SK-N-SH (cell line): ENCODE data around the gene CLEC2A. TPM values are rescaled to one million over a fixed set of nuclear protein-coding genes. Genes with fewer than 3 reads are reported as not detected.

ENCODE experiments used
- CTCF ChIA-PET: fragments of 300-600, 350-600 bp; formaldehyde crosslinking; extraction: SDS; loops from one replicate; lab custom pipeline; 2021; lab: Yijun Ruan, JAX
- POLR2A ChIA-PET: fragments of 350-600 bp; sonication (Branson Sonifier 250); formaldehyde crosslinking; extraction: SDS; loops from one replicate; lab custom pipeline; 2020; ENCODE audit warnings: antibody characterized with exemption, inconsistent platforms; lab: Yijun Ruan, JAX
- DNase-seq: peaks from one replicate; pipeline ENCODE4 v3.0.0; 2012
- H2AFZ ChIP-seq: fragments of 200-600 bp; sonication (generic); 2 replicates; pipeline ENCODE4 v1.8.1; 2016; ENCODE audit warnings: antibody characterized with exemption, mild to moderate bottlenecking, low read depth
- H3F3A ChIP-seq: fragments of 200-600 bp; sonication (generic); replicated peaks from 2 replicates; pipeline ENCODE3; 2016; ENCODE audit warnings: antibody characterized with exemption, mild to moderate bottlenecking; ENCODE audit not compliant: insufficient read depth
- H3K27ac ChIP-seq, 2 experiments: fragments of 200-500 bp in 1 of 2; fragments of 200-600 bp in 1 of 2; sonication (Bioruptor generic) in 1 of 2; sonication (generic), shearing (Covaris generic) in 1 of 2; 2 replicates each; pipeline versions ENCODE4 v1.5.1 to v1.6.1; 2014 to 2016; ENCODE audit warnings: low read depth in 2 of 2, inconsistent platforms in 1 of 2, low read length in 1 of 2, mild to moderate bottlenecking in 1 of 2, mixed read lengths in 1 of 2
- H3K27me3 ChIP-seq: fragments of 200-600 bp; sonication (generic), shearing (Covaris generic); 2 replicates; pipeline ENCODE4 v1.6.1; 2016; ENCODE audit warnings: mixed run types; ENCODE audit not compliant: insufficient read depth
- H3K36me3 ChIP-seq, 2 experiments: fragments of 200-500 bp in 1 of 2; fragments of 200-600 bp in 1 of 2; sonication (Bioruptor generic) in 1 of 2; sonication (generic) in 1 of 2; replicated peaks in 1 of 2; 2 replicates each; pipeline versions ENCODE3 to v1.5.1; 2014 to 2016; ENCODE audit warnings: low read length in 1 of 2, mild to moderate bottlenecking in 1 of 2; ENCODE audit not compliant: insufficient read depth in 2 of 2, control insufficient read depth in 1 of 2
- H3K4me1 ChIP-seq, 2 experiments: fragments of 200-500 bp in 1 of 2; fragments of 200-600 bp in 1 of 2; sonication (Bioruptor generic) in 1 of 2; sonication (generic), shearing (Covaris generic) in 1 of 2; 2 replicates each; pipeline versions ENCODE4 v1.5.1 to v1.6.1; 2014 to 2016; ENCODE audit warnings: low read depth in 1 of 2, low read length in 1 of 2, mixed run types in 1 of 2; ENCODE audit not compliant: insufficient read depth in 2 of 2, control insufficient read depth in 1 of 2
- H3K4me2 ChIP-seq: fragments of 200-600 bp; sonication (generic), shearing (Covaris generic); 2 replicates; pipeline ENCODE4 v1.6.1; 2017; ENCODE audit warnings: mixed run types
- H3K4me3 ChIP-seq, 2 experiments: fragments of 200-500 bp in 1 of 2; fragments of 200-600 bp in 1 of 2; sonication (Bioruptor generic) in 1 of 2; sonication (generic), shearing (Covaris generic) in 1 of 2; 2 replicates each; pipeline versions ENCODE4 v1.5.1 to v1.8.1; 2014 to 2016; ENCODE audit warnings: low read depth in 2 of 2, inconsistent platforms in 1 of 2, low read length in 1 of 2, mild to moderate bottlenecking in 1 of 2, mixed read lengths in 1 of 2, moderate library complexity in 1 of 2
- H3K79me2 ChIP-seq: fragments of 200-600 bp; sonication (generic); 2 replicates; pipeline ENCODE4 v1.8.1; 2017; ENCODE audit warnings: mild to moderate bottlenecking; ENCODE audit not compliant: insufficient read depth
- H3K9ac ChIP-seq: fragments of 200-600 bp; sonication (generic); 2 replicates; pipeline ENCODE4 v1.6.1; 2017; ENCODE audit warnings: mixed run types
- H3K9me2 ChIP-seq: fragments of 200-600 bp; sonication (generic); 2 replicates; pipeline ENCODE4 v1.6.1; 2017; ENCODE audit warnings: mixed run types
- H3K9me3 ChIP-seq: fragments of 200-600 bp; sonication (generic); 2 replicates; pipeline ENCODE4 v1.6.1; 2017; ENCODE audit warnings: mixed run types, mild to moderate bottlenecking, moderate library complexity
- H4K20me1 ChIP-seq: fragments of 200-600 bp; sonication (generic); 2 replicates; pipeline ENCODE4 v1.6.1; 2017; ENCODE audit warnings: mild to moderate bottlenecking, mixed run types; ENCODE audit not compliant: insufficient read depth
- CHD2 ChIP-seq: fragments of 150-350 bp; IDR thresholded peaks from 2 replicates; pipeline ENCODE4 v1.6.1; 2018; ENCODE audit warnings: low read length; ENCODE audit not compliant: partially characterized antibody
- FOSL2 ChIP-seq: IDR thresholded peaks from 2 replicates; pipeline ENCODE4 v1.4.0; 2012; ENCODE audit warnings: low read depth, mild to moderate bottlenecking, moderate library complexity, borderline replicate concordance
- MEF2A ChIP-seq: IDR thresholded peaks from 2 replicates; pipeline ENCODE4 v1.4.0; 2012; ENCODE audit warnings: low read depth, borderline replicate concordance
- NRF1 ChIP-seq: IDR thresholded peaks from 2 replicates; pipeline ENCODE4 v1.6.1; 2012; ENCODE audit warnings: low read depth, mild to moderate bottlenecking, low read length
- RAD21 ChIP-seq: IDR thresholded peaks from 2 replicates; pipeline ENCODE4 v1.6.1; 2012; ENCODE audit warnings: mild to moderate bottlenecking, low read length
- RCOR1 ChIP-seq: fragments of 150-350 bp; IDR thresholded peaks from 2 replicates; pipeline ENCODE4 v1.6.1; 2017; ENCODE audit warnings: antibody characterized with exemption, low read length
- SIN3A ChIP-seq: IDR thresholded peaks from 2 replicates; pipeline ENCODE4 v1.6.1; 2012; ENCODE audit warnings: low read depth, mild to moderate bottlenecking, low read length, moderate library complexity, borderline replicate concordance
- SMC3 ChIP-seq: IDR thresholded peaks from 2 replicates; pipeline ENCODE4 v1.6.1; 2012; ENCODE audit warnings: low read depth, low read length, improper control_type of control experiment
- TCF12 ChIP-seq: IDR thresholded peaks from 2 replicates; pipeline ENCODE4 v1.4.0; 2012
- WGBS: methylation state at CpG from one replicate; pipeline ENCODE4 v1.1.6; 2017; ENCODE audit warnings: low lambda C conversion rate; 5-methylcytosine and 5-hydroxymethylcytosine counted together
- polyA plus RNA-seq, 3 experiments: library from polyadenylated mRNA; depleted of rRNA; stranded (reverse); fragments of >200 nt; gene quantifications; 2 replicates each; pipeline ENCODE4 v1.2.3, GENCODE V29; 2012
- TF ChIP-seq, protein P1 (sequence below): IDR thresholded peaks from 2 replicates; pipeline ENCODE4; 2012

The CLEC2A gene
- polyA plus RNA-seq, 1 of the 3 experiments (the other 2 are of a cell fraction) = not detected

DNA sequence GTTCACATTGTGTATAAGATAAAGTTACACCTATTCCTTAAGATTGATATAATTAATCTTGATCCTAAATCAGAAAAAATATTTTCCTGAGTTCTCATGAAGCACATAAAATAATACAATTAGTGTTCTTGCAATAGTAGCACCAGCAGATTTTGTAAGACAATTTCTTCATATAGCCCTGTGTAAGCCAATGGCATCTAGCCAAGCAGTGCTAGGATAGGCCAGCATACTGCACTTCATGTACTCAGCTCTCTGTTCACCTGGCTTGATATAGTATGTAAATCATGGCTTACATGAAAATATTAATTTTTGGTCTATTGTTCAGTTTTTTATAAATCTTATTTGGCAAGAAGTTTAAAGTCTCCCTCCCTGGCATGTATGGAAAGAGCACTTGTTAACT is 49.0 kb downstream of the CLEC2A start:
- H3K4me3 ChIP-seq = no peak overlapping the region
- POLR2A ChIA-PET = no interaction called here
- peaks cover 13% of the 10 kb centered on the region; the same call in 1 of the 2 replicates for H3K27me3 ChIP-seq
- DNase-seq = no peak
- no peaks in the 10 kb centered on the region for H3K36me3 ChIP-seq
- no peaks in the 10 kb centered on the region for H3K79me2 ChIP-seq
- H2AFZ ChIP-seq = no peak overlapping the region
- H4K20me1 ChIP-seq = no peaks in the 10 kb centered on the region
- H3K4me1 ChIP-seq = no peaks in the 10 kb centered on the region
- CTCF ChIA-PET = no interaction called here
- H3K4me2 ChIP-seq = no peak overlapping the region
- no peaks in the 10 kb centered on the region for H3F3A ChIP-seq
- TF ChIP-seq, protein P1, sequence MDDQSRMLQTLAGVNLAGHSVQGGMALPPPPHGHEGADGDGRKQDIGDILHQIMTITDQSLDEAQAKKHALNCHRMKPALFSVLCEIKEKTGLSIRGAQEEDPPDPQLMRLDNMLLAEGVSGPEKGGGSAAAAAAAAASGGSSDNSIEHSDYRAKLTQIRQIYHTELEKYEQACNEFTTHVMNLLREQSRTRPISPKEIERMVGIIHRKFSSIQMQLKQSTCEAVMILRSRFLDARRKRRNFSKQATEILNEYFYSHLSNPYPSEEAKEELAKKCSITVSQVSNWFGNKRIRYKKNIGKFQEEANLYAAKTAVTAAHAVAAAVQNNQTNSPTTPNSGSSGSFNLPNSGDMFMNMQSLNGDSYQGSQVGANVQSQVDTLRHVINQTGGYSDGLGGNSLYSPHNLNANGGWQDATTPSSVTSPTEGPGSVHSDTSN = no peak
- TF ChIP-seq TCF12 (no peak), FOSL2 (no peak), RCOR1 (no peak)
- H3K9me2 ChIP-seq = no peaks in the 10 kb centered on the region
- no peak overlapping the region for H3K9ac ChIP-seq
- H3K9me3 ChIP-seq = no peaks in the 10 kb centered on the region
- H3K27ac ChIP-seq = no peak overlapping the region

DNA sequence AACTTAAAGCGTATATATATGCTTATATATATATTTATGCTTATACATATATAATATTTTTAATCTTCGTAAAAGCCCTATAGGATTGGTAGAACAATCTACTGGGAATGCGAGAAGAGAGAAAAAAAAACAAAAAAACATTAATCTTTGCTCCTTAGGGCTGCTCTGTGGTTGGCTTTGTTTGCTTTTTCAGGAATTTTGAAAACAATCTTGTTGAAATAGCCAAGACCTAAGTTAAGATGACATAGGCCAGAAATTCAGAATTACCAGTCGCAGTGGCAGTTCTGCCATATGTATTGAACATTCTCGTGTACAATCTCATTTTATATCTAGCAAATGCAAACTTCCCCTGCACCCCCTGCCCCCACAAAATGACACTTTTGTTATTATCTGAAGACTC is 50.2 kb downstream of the CLEC2A start:
- no peaks in the 10 kb centered on the region for H3K36me3 ChIP-seq
- no peak overlapping the region for H3K4me3 ChIP-seq
- ChIA-PET POLR2A (no interaction called here), CTCF (no interaction called here)
- no peaks in the 10 kb centered on the region for H3K4me1 ChIP-seq
- H3K79me2 ChIP-seq = no peaks in the 10 kb centered on the region
- TF ChIP-seq SMC3 (no peak), NRF1 (no peak), MEF2A (no peak), SIN3A (no peak), RAD21 (no peak)
- H3F3A ChIP-seq = no peaks in the 10 kb centered on the region
- no peak overlapping the region for H3K4me2 ChIP-seq
- 19% methylated on average over 5 of the region's 5 CpGs for WGBS
- no peak overlapping the region for H3K27ac ChIP-seq
- no peak for DNase-seq
- H3K9ac ChIP-seq = no peak overlapping the region
- no peaks in the 10 kb centered on the region for H3K9me3 ChIP-seq
- H4K20me1 ChIP-seq = no peaks in the 10 kb centered on the region
- peaks cover 13% of the 10 kb centered on the region; the same call in 1 of the 2 replicates for H3K27me3 ChIP-seq
- H3K9me2 ChIP-seq = no peaks in the 10 kb centered on the region
- no peak overlapping the region for H2AFZ ChIP-seq

DNA sequence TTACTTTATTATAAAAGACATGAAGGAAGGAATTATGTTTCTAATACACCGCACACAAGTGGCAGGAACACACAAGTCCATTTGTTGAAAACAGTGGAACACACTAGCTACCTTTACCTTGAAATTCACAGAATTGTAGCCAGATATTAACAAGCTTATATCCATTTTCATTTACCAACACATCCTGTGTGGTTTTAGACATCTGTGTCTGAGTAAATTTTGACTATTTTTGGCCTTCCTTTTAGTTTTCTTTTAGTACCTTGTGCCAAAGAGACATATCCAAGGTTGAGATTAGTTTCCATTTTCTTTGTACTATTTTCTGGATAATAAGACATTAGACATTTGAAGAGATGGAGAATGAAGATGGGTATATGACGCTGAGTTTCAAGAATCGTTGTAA is 50.9 kb downstream of the CLEC2A start, which contains the start of gene KLRF2:
KLRF2 (plus strand) TSS at position 244 of the 400 bp plus-strand sequence; CDS start at position 351, 107 bp downstream.
- CTCF ChIA-PET = no interaction called here

More for the DNA sequence above, 50.9 kb downstream of the CLEC2A start, which contains the start of gene KLRF2:
- Histone ChIP-seq H4K20me1 (no peaks in the 10 kb centered on the region), H3K36me3 (no peaks in the 10 kb centered on the region), H3K4me2 (no peak within 1 kb of the TSS), H3K9me2 (no peaks in the 10 kb centered on the region), H3K4me3 (no peak within 1 kb of the TSS), H3K27me3 (peaks cover 13% of the 10 kb centered on the region; the same call in 1 of the 2 replicates), H3K9me3 (no peaks in the 10 kb centered on the region), H3F3A (no peaks in the 10 kb centered on the region), H3K79me2 (no peaks in the 10 kb centered on the region), H3K27ac (no peak within 1 kb of the TSS), H2AFZ (no peak within 1 kb of the TSS), H3K4me1 (no peaks in the 10 kb centered on the region), H3K9ac (no peak within 1 kb of the TSS)
- DNase-seq = no peak
- POLR2A ChIA-PET = no interaction called here
- TF ChIP-seq CHD2 (no peak), NRF1 (no peak)
- 38% methylated on average over 3 of the region's 3 CpGs for WGBS
